PC-3 (cell line): ENCODE data around the gene BTBD19. TPM values are rescaled to one million over a fixed set of nuclear protein-coding genes. Genes with fewer than 3 reads are reported as not detected.

Source experiments
- ATAC-seq: fragments of 200-7000 bp; cut with Tn5 transposase; 2 replicates; pipeline ENCODE4 v1.9.1; 2020; ENCODE audit warnings: mild to moderate bottlenecking, moderate library complexity
- BruUV-seq: library from RNA; stranded (reverse); fragments of 400-500 nt; replicated peaks from 2 replicates; lab custom pipeline; 2021; lab: Mats Ljungman, UMichigan
- CTCF ChIA-PET: fragments of 300-600 bp; sonication (Branson Sonifier 250); formaldehyde crosslinking; loops from one replicate; lab custom pipeline; 2022; ENCODE audit warnings: antibody characterized with exemption; lab: Charles Lee
- POLR2A ChIA-PET: fragments of 300-600 bp; sonication (Branson Sonifier 250); formaldehyde crosslinking; loops from one replicate; lab custom pipeline; 2022; ENCODE audit warnings: antibody characterized with exemption; ENCODE audit not compliant: unreplicated experiment; lab: Charles Lee
- DNase-seq: peaks from one replicate; pipeline ENCODE4 v3.0.0-alpha.2; 2015
- H2AFZ ChIP-seq: fragments of 300-600 bp; sonication (generic); 2 replicates; pipeline ENCODE4 v1.6.0; 2016; ENCODE audit warnings: antibody characterized with exemption, low read length
- H3F3A ChIP-seq: fragments of 300-600 bp; sonication (generic); one replicate; pipeline ENCODE4 v1.6.0; 2017; ENCODE audit warnings: antibody characterized with exemption, low read length, control low read depth, mild to moderate bottlenecking; ENCODE audit not compliant: unreplicated experiment
- H3K27ac ChIP-seq: fragments of 300-600 bp; sonication (generic); 2 replicates; pipeline ENCODE4 v1.5.1; 2016; ENCODE audit warnings: mild to moderate bottlenecking, low read length
- H3K27me3 ChIP-seq: fragments of 300-600 bp; sonication (generic); 2 replicates; pipeline ENCODE4 v1.6.1; 2016; ENCODE audit warnings: low read length, mixed read lengths
- H3K36me3 ChIP-seq: fragments of 300-600 bp; sonication (generic); 2 replicates; pipeline ENCODE4 v1.6.1; 2016; ENCODE audit warnings: low read depth, mixed run types, low read length, mixed read lengths
- H3K4me1 ChIP-seq: fragments of 300-600 bp; sonication (generic); 2 replicates; pipeline ENCODE4 v1.5.1; 2016; ENCODE audit warnings: low read length; ENCODE audit not compliant: insufficient read depth
- H3K4me2 ChIP-seq: fragments of 300-600 bp; sonication (generic); 2 replicates; pipeline ENCODE4 v1.6.0; 2016; ENCODE audit warnings: low read length
- H3K4me3 ChIP-seq: fragments of 300-600 bp; sonication (generic); 2 replicates; pipeline ENCODE4 v1.5.1; 2016; ENCODE audit warnings: mild to moderate bottlenecking, low read length, mixed read lengths
- H3K79me2 ChIP-seq: fragments of 300-600 bp; sonication (generic); 2 replicates; pipeline ENCODE4 v1.6.1; 2017; ENCODE audit warnings: low read length, mixed read lengths
- H3K9ac ChIP-seq: fragments of 300-600 bp; sonication (generic); 2 replicates; pipeline ENCODE4 v1.6.0; 2016; ENCODE audit warnings: mild to moderate bottlenecking, low read length
- H3K9me2 ChIP-seq: fragments of 300-600 bp; sonication (generic); replicated peaks from 2 replicates; pipeline ENCODE4 v1.6.1; 2016; ENCODE audit warnings: mixed run types, low read length, mixed read lengths
- H3K9me3 ChIP-seq: fragments of 300-600 bp; sonication (generic); 2 replicates; pipeline ENCODE4 v1.6.1; 2016; ENCODE audit warnings: low read length, mixed read lengths
- H4K20me1 ChIP-seq: fragments of 300-600 bp; sonication (generic); 2 replicates; pipeline ENCODE4 v1.6.1; 2016; ENCODE audit warnings: low read length, mixed read lengths
- CTCF ChIP-seq: fragments of 300-600 bp; sonication (generic); conservative IDR thresholded peaks from 2 replicates; pipeline ENCODE4 v1.5.1; 2017; ENCODE audit warnings: antibody characterized with exemption, low read depth, mild to moderate bottlenecking, low read length
- EZH2 ChIP-seq: fragments of 300-600 bp; sonication (generic); IDR thresholded peaks from one replicate; pipeline ENCODE4 v1.6.1; 2017; ENCODE audit warnings: antibody characterized with exemption, mild to moderate bottlenecking, low read length; ENCODE audit not compliant: unreplicated experiment
- EZH2phosphoT487 ChIP-seq: fragments of 300-600 bp; sonication (generic); IDR thresholded peaks from 2 replicates; pipeline ENCODE4 v1.6.1; 2018; ENCODE audit warnings: mild to moderate bottlenecking, antibody characterized with exemption, low read length, borderline replicate concordance
- intact Hi-C: fragments of 100-400 bp; cut with micrococcal nuclease; formaldehyde crosslinking; loops from 2 replicates; pipeline ENCODE4 v1.9.0; 2023
- total RNA-seq: library from RNA; depleted of rRNA; stranded (reverse); fragments of >200 nt; gene quantifications from 2 replicates; pipeline ENCODE4 v1.2.3, GENCODE V29; 2014

The BTBD19 gene
- total RNA-seq, 1 experiment from 2014 or later = 0.58 TPM

GRCh38 chr1:44842486-44842861 is 34.2 kb downstream of the BTBD19 start:
- 0 out of 2 replicates have a peak overlapping the region, but pooled peaks have one; percentile 22 for H3K9ac ChIP-seq
- ATAC-seq = no peak; the same call in 1 of the 2 replicates
- intact Hi-C loops = no loop called here

GRCh38 chr1:44842862-44843655 is 34.7 kb downstream of the BTBD19 start, which contains the start of gene PTCH2:
PTCH2 (minus strand) TSS chr1:44843253; CDS start chr1:44842932, 321 bp downstream.
- TF ChIP-seq EZH2phosphoT487 (no peak), CTCF (no peak), EZH2 (no peak)
- Histone ChIP-seq H3F3A (no peaks in the 10 kb centered on the region), H3K27me3 (no peaks in the 10 kb centered on the region), H3K4me1 (no peaks in the 10 kb centered on the region), H4K20me1 (no peaks in the 10 kb centered on the region), H2AFZ (peak within 1 kb of the TSS; percentile 65), H3K9me2 (no peaks in the 10 kb centered on the region), H3K9ac (peak within 1 kb of the TSS; percentile 22; the same call in 1 of the 2 replicates), H3K79me2 (no peaks in the 10 kb centered on the region), H3K9me3 (no peaks in the 10 kb centered on the region), H3K4me2 (peak within 1 kb of the TSS; percentile 87), H3K27ac (no peak within 1 kb of the TSS), H3K36me3 (no peaks in the 10 kb centered on the region), H3K4me3 (peak within 1 kb of the TSS; percentile 65)
- intact Hi-C loops = no loop called here
- POLR2A ChIA-PET = interaction anchor here (0.6 kb wide), 1 partner anchor 23 kb away, joined by 3 read pairs; no protein-coding TSS in a partner anchor
- ATAC-seq = peak; percentile 89
- peak; percentile 32 for DNase-seq
- CTCF ChIA-PET = no interaction called here
- BruUV-seq = no TSS peak

More at GRCh38 chr1:44842486-44842861, 34.2 kb downstream of the BTBD19 start:
- Histone ChIP-seq H3K9me3 (no peaks in the 10 kb centered on the region), H3K36me3 (no peaks in the 10 kb centered on the region), H3K79me2 (no peaks in the 10 kb centered on the region), H3F3A (no peaks in the 10 kb centered on the region), H3K4me2 (peak overlapping the region; percentile 87), H3K4me3 (peak overlapping the region; percentile 65), H3K27ac (no peak overlapping the region), H2AFZ (no peak overlapping the region), H3K27me3 (no peaks in the 10 kb centered on the region), H4K20me1 (no peaks in the 10 kb centered on the region), H3K9me2 (no peaks in the 10 kb centered on the region), H3K4me1 (no peaks in the 10 kb centered on the region)
- BruUV-seq = no TSS peak
- ChIA-PET POLR2A (interaction anchor here (0.6 kb wide), 1 partner anchor 23 kb away, joined by 3 read pairs; no protein-coding TSS in a partner anchor), CTCF (no interaction called here)
- DNase-seq = no peak
- no peak for TF ChIP-seq EZH2phosphoT487
- TF ChIP-seq EZH2 = no peak
- TF ChIP-seq CTCF = no peak

- CTCF ChIA-PET = no interaction called here
- H3K9me3 ChIP-seq = no peaks in the 10 kb centered on the region
- H3K79me2 ChIP-seq = no peaks in the 10 kb centered on the region
- no peak overlapping the region for H3K9ac ChIP-seq
- H3K27me3 ChIP-seq = no peaks in the 10 kb centered on the region
- H2AFZ ChIP-seq = no peak overlapping the region
- H4K20me1 ChIP-seq = no peaks in the 10 kb centered on the region
- DNase-seq (no peak), ATAC-seq (no peak)
- H3F3A ChIP-seq = no peaks in the 10 kb centered on the region
- no peaks in the 10 kb centered on the region for H3K4me1 ChIP-seq
- POLR2A ChIA-PET = no interaction called here
- intact Hi-C loops = no loop called here
- no peak overlapping the region for H3K4me2 ChIP-seq
- no TSS peak for BruUV-seq
- TF ChIP-seq EZH2 (no peak), CTCF (no peak), EZH2phosphoT487 (no peak)
- no peaks in the 10 kb centered on the region for H3K9me2 ChIP-seq
- no peak overlapping the region for H3K4me3 ChIP-seq
- H3K36me3 ChIP-seq = no peaks in the 10 kb centered on the region; the same call in 1 of the 2 replicates
- H3K27ac ChIP-seq = no peak overlapping the region
These were observed 38.7 kb downstream of the BTBD19 start for GRCh38 chr1:44846985-44847384.
